PC-3 (cell line): Measurements from ENCODE around the gene SH3PXD2B. TPM values are rescaled to one million over a fixed set of nuclear protein-coding genes. Genes with fewer than 3 reads are reported as not detected.

Source experiments
- ATAC-seq: fragments of 200-7000 bp; cut with Tn5 transposase; 2 replicates; pipeline ENCODE4 v1.9.1; 2020; ENCODE audit warnings: mild to moderate bottlenecking, moderate library complexity
- BruUV-seq: library from RNA; stranded (reverse); fragments of 400-500 nt; replicated peaks from 2 replicates; lab custom pipeline; 2021; lab: Mats Ljungman, UMichigan
- CTCF ChIA-PET: fragments of 300-600 bp; sonication (Branson Sonifier 250); formaldehyde crosslinking; loops from one replicate; lab custom pipeline; 2022; ENCODE audit warnings: antibody characterized with exemption; lab: Charles Lee
- POLR2A ChIA-PET: fragments of 300-600 bp; sonication (Branson Sonifier 250); formaldehyde crosslinking; loops from one replicate; lab custom pipeline; 2022; ENCODE audit warnings: antibody characterized with exemption; ENCODE audit not compliant: unreplicated experiment; lab: Charles Lee
- DNase-seq: peaks from one replicate; pipeline ENCODE4 v3.0.0-alpha.2; 2015
- H2AFZ ChIP-seq: fragments of 300-600 bp; sonication (generic); 2 replicates; pipeline ENCODE4 v1.6.0; 2016; ENCODE audit warnings: antibody characterized with exemption, low read length
- H3F3A ChIP-seq: fragments of 300-600 bp; sonication (generic); one replicate; pipeline ENCODE4 v1.6.0; 2017; ENCODE audit warnings: antibody characterized with exemption, low read length, control low read depth, mild to moderate bottlenecking; ENCODE audit not compliant: unreplicated experiment
- H3K27ac ChIP-seq: fragments of 300-600 bp; sonication (generic); 2 replicates; pipeline ENCODE4 v1.5.1; 2016; ENCODE audit warnings: mild to moderate bottlenecking, low read length
- H3K27me3 ChIP-seq: fragments of 300-600 bp; sonication (generic); 2 replicates; pipeline ENCODE4 v1.6.1; 2016; ENCODE audit warnings: low read length, mixed read lengths
- H3K36me3 ChIP-seq: fragments of 300-600 bp; sonication (generic); 2 replicates; pipeline ENCODE4 v1.6.1; 2016; ENCODE audit warnings: low read depth, mixed run types, low read length, mixed read lengths
- H3K4me1 ChIP-seq: fragments of 300-600 bp; sonication (generic); 2 replicates; pipeline ENCODE4 v1.5.1; 2016; ENCODE audit warnings: low read length; ENCODE audit not compliant: insufficient read depth
- H3K4me2 ChIP-seq: fragments of 300-600 bp; sonication (generic); 2 replicates; pipeline ENCODE4 v1.6.0; 2016; ENCODE audit warnings: low read length
- H3K4me3 ChIP-seq: fragments of 300-600 bp; sonication (generic); 2 replicates; pipeline ENCODE4 v1.5.1; 2016; ENCODE audit warnings: mild to moderate bottlenecking, low read length, mixed read lengths
- H3K79me2 ChIP-seq: fragments of 300-600 bp; sonication (generic); 2 replicates; pipeline ENCODE4 v1.6.1; 2017; ENCODE audit warnings: low read length, mixed read lengths
- H3K9ac ChIP-seq: fragments of 300-600 bp; sonication (generic); 2 replicates; pipeline ENCODE4 v1.6.0; 2016; ENCODE audit warnings: mild to moderate bottlenecking, low read length
- H3K9me2 ChIP-seq: fragments of 300-600 bp; sonication (generic); replicated peaks from 2 replicates; pipeline ENCODE4 v1.6.1; 2016; ENCODE audit warnings: mixed run types, low read length, mixed read lengths
- H3K9me3 ChIP-seq: fragments of 300-600 bp; sonication (generic); 2 replicates; pipeline ENCODE4 v1.6.1; 2016; ENCODE audit warnings: low read length, mixed read lengths
- H4K20me1 ChIP-seq: fragments of 300-600 bp; sonication (generic); 2 replicates; pipeline ENCODE4 v1.6.1; 2016; ENCODE audit warnings: low read length, mixed read lengths
- EZH2 ChIP-seq: fragments of 300-600 bp; sonication (generic); IDR thresholded peaks from one replicate; pipeline ENCODE4 v1.6.1; 2017; ENCODE audit warnings: antibody characterized with exemption, mild to moderate bottlenecking, low read length; ENCODE audit not compliant: unreplicated experiment
- EZH2phosphoT487 ChIP-seq: fragments of 300-600 bp; sonication (generic); IDR thresholded peaks from 2 replicates; pipeline ENCODE4 v1.6.1; 2018; ENCODE audit warnings: mild to moderate bottlenecking, antibody characterized with exemption, low read length, borderline replicate concordance
- intact Hi-C: fragments of 100-400 bp; cut with micrococcal nuclease; formaldehyde crosslinking; loops from 2 replicates; pipeline ENCODE4 v1.9.0; 2023
- total RNA-seq: library from RNA; depleted of rRNA; stranded (reverse); fragments of >200 nt; gene quantifications from 2 replicates; pipeline ENCODE4 v1.2.3, GENCODE V29; 2014
- TF ChIP-seq, protein P1 (sequence below): fragments of 300-600 bp; sonication (generic); conservative IDR thresholded peaks from 2 replicates; pipeline ENCODE4 v1.5.1; 2017; ENCODE audit warnings: antibody characterized with exemption, low read depth, mild to moderate bottlenecking, low read length

The SH3PXD2B gene
- total RNA-seq, 1 experiment from 2014 or later, result 9.8 TPM

DNA sequence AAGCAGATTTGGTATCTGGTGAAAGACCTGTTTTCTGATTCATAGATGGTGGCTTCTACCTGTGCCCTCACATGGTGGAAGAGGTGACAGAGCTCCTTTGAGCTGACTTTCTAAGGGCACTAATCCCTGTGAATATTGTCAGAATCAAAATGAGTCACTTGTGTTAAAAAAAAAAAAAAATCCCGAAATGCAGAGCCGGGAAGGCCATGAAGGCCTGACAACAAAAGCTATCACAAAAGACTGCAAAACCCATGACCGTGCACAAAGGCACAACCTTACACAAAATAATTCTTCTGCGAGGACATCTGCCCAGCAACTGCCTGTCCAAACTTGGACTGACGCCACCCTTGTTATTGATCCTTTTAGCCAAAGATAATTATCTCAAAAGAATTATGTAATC is 151.2 kb downstream of the SH3PXD2B start:
- Histone ChIP-seq H3K79me2 (no peaks in the 10 kb centered on the region), H3K4me1 (peaks cover 9% of the 10 kb centered on the region), H3K4me2 (no peak overlapping the region), H3F3A (no peaks in the 10 kb centered on the region), H3K36me3 (no peaks in the 10 kb centered on the region), H3K27me3 (no peaks in the 10 kb centered on the region), H4K20me1 (no peaks in the 10 kb centered on the region), H3K9me3 (no peaks in the 10 kb centered on the region), H3K9ac (no peak overlapping the region), H3K27ac (no peak overlapping the region), H2AFZ (no peak overlapping the region), H3K4me3 (no peak overlapping the region), H3K9me2 (no peaks in the 10 kb centered on the region)
- DNase-seq, result no peak
- TF ChIP-seq, protein P1, sequence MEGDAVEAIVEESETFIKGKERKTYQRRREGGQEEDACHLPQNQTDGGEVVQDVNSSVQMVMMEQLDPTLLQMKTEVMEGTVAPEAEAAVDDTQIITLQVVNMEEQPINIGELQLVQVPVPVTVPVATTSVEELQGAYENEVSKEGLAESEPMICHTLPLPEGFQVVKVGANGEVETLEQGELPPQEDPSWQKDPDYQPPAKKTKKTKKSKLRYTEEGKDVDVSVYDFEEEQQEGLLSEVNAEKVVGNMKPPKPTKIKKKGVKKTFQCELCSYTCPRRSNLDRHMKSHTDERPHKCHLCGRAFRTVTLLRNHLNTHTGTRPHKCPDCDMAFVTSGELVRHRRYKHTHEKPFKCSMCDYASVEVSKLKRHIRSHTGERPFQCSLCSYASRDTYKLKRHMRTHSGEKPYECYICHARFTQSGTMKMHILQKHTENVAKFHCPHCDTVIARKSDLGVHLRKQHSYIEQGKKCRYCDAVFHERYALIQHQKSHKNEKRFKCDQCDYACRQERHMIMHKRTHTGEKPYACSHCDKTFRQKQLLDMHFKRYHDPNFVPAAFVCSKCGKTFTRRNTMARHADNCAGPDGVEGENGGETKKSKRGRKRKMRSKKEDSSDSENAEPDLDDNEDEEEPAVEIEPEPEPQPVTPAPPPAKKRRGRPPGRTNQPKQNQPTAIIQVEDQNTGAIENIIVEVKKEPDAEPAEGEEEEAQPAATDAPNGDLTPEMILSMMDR, result no peak
- TF ChIP-seq EZH2phosphoT487 (no peak), EZH2 (no peak)
- ChIA-PET CTCF (interaction anchor here (1.2 kb wide), 1 partner anchor 195 kb away, joined by 3 read pairs; no protein-coding TSS in a partner anchor), POLR2A (interaction anchor here (0.6 kb wide), 2 partner anchors 80 to 511 kb away, joined by 5 to 6 read pairs; no protein-coding TSS in a partner anchor)
- no peak; the same call in 1 of the 2 replicates for ATAC-seq
- intact Hi-C loops, result no loop called here
- BruUV-seq, result no TSS peak

DNA sequence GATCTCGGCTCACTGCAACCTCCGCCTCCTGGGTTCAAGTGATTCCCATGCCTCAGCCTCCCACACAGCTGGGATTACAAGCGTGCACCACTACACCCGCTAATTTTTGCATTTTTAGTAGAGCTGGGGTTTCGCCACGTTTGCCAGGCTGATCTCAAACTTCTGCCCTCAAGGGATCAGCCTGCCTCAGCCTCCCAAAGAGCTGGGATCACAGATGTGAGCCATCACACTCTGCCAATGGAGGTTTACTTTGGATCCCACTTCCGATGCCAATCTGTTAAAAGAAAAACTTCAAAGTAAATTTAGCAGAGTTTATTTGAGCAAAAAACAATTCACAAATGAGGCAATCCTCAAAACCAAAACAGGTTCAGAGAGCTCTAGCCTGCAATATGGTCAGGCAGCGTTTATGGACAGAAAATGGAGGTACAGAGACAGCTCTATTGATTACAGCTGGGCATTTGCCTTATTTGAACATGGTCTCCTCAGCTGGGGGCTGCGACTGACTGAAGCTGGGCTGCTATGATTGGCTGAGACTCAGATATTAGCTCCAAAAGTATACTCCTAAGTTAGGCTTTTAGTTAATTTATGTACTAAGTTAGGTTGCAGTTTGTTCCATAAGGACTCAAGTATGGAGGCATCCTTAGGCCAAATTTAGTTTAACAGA is 152.1 kb downstream of the SH3PXD2B start:
- ChIA-PET POLR2A (no interaction called here), CTCF (interaction anchor here (1.2 kb wide), 1 partner anchor 194 kb away, joined by 3 read pairs; no protein-coding TSS in a partner anchor)
- peaks cover 9% of the 10 kb centered on the region for H3K4me1 ChIP-seq
- BruUV-seq, result no TSS peak
- H3K79me2 ChIP-seq, result no peaks in the 10 kb centered on the region
- no peak for DNase-seq
- no peak overlapping the region for H2AFZ ChIP-seq
- H3K4me2 ChIP-seq, result no peak overlapping the region
- no peaks in the 10 kb centered on the region for H4K20me1 ChIP-seq
- H3K27me3 ChIP-seq, result no peaks in the 10 kb centered on the region
- intact Hi-C loops, result no loop called here
- no peaks in the 10 kb centered on the region for H3F3A ChIP-seq
- H3K9me3 ChIP-seq, result no peaks in the 10 kb centered on the region
- TF ChIP-seq, protein P1, result no peak
- no peak for TF ChIP-seq EZH2phosphoT487
- TF ChIP-seq EZH2, result no peak
- no peak overlapping the region for H3K9ac ChIP-seq
- no peak for ATAC-seq
- no peak overlapping the region for H3K27ac ChIP-seq
- no peaks in the 10 kb centered on the region for H3K36me3 ChIP-seq
- H3K9me2 ChIP-seq, result no peaks in the 10 kb centered on the region
- H3K4me3 ChIP-seq, result no peak overlapping the region

DNA sequence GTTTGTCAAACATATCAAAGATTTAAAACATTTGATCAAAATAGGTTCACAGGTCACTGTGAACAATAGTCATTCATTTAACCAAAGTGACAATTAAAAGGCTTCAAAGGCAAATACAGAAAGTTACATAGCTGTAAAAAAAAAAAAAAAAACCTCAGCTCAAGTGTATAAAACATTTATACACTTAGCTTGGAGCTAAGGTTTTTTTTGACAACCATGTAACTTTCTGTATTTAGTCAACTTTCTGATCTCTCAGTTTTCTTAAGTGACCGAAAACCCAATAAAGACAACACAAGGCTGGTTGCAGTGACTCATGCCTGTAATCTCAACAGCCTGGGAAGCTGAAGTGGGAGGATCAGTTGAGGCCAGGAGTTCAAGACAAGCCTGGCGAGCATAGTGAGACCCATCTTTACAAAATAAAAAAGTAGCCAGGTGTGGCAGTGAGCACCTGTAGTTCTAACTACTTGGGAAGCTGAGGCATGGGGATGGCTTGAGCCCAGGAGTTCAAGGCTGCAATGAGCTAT is 154.3 kb downstream of the SH3PXD2B start:
- Histone ChIP-seq H3K79me2 (no peaks in the 10 kb centered on the region), H3K4me3 (no peak overlapping the region), H2AFZ (no peak overlapping the region), H3F3A (no peaks in the 10 kb centered on the region), H4K20me1 (no peaks in the 10 kb centered on the region), H3K9ac (no peak overlapping the region), H3K9me3 (no peaks in the 10 kb centered on the region), H3K9me2 (no peaks in the 10 kb centered on the region), H3K27ac (no peak overlapping the region), H3K4me1 (peaks cover 9% of the 10 kb centered on the region), H3K36me3 (no peaks in the 10 kb centered on the region), H3K4me2 (no peak overlapping the region), H3K27me3 (no peaks in the 10 kb centered on the region)
- BruUV-seq, result no TSS peak
- no peak for TF ChIP-seq EZH2
- TF ChIP-seq EZH2phosphoT487, result no peak
- TF ChIP-seq, protein P1, result no peak
- ATAC-seq (peak; percentile 74), DNase-seq (peak; percentile 63)
- ChIA-PET POLR2A (no interaction called here), CTCF (no interaction called here)
- intact Hi-C loops, result no loop called here
